ENCODE results near the gene PHF2.

- TF ChIP-seq CTCF (IDR thresholded peaks at IDR 0.05; ENCODE audit: insufficient read depth, low read depth, low read length) = no peak
- TF ChIP-seq EZH2 (IDR thresholded peaks at IDR 0.05; ENCODE audit: insufficient read depth, low read length) = no peak
Measured at GRCh38 chr9:93678199-93679019, 102.0 kb downstream of the PHF2 start.
